ENCODE measurements around the gene RFX3.
A peak's percentile ranks its signal among the peaks of the same experiment; 100 is the strongest.

Gene RFX3

DNA sequence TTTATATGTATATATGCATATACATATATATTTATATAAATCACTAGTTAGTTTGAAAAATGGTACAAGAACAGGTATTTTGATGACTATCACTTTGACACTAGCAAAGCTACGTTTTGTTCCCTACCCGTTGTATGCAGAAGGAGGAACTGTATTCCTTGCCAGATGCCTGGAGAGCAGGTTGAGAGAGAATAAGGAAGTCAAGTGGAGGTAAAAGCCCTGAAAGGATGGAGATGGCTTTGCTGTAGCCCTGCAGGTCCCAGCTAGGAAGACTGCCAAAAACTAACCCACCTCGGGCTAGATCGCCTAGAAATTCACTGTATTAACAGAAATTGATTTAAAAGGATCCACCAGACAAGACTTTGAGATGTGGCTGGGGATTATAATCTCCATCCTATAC is 229.3 kb downstream of the RFX3 start:
- H3K9me3 ChIP-seq (ENCODE audit: control insufficient read depth, low read depth, low read length), result no peaks in the 10 kb centered on the region
- H3K4me3 ChIP-seq (ENCODE audit: low read length), result no peak overlapping the region
- no peaks in the 10 kb centered on the region for H3K4me1 ChIP-seq (ENCODE audit: control insufficient read depth, low read depth, low read length)
- no peaks in the 10 kb centered on the region for H3K27me3 ChIP-seq (ENCODE audit: control insufficient read depth, insufficient read depth, low read length)
- H3K36me3 ChIP-seq (ENCODE audit: control insufficient read depth, low read depth, low read length), result no peaks in the 10 kb centered on the region
- no peak overlapping the region for H3K27ac ChIP-seq (ENCODE audit: low read length)
- H3K9ac ChIP-seq (ENCODE audit: low read length), result no peak overlapping the region

DNA sequence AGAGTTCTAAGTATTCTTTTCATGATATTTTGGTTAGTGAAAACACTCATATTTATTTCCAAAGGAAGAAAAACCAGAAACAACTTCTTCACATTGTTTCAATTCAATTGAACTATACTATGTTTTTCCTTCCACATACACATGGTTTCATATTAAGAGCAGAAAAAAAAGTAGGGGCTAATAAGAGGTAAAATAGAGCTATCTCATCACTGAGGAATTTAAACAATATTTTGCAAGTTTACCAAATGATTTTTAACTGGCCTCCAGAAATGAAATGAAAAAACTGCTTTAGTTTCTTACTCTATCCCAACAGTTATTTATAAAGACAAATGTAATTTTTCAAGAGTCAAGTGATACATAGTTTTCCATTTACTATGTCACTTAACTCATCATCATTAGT is 233.5 kb downstream of the RFX3 start:
- Histone ChIP-seq H3K4me3 (ENCODE audit: low read length) (no peak overlapping the region), H3K27ac (ENCODE audit: low read length) (no peak overlapping the region), H3K9me3 (ENCODE audit: control insufficient read depth, low read depth, low read length) (no peaks in the 10 kb centered on the region), H3K36me3 (ENCODE audit: control insufficient read depth, low read depth, low read length) (no peaks in the 10 kb centered on the region), H3K4me1 (ENCODE audit: control insufficient read depth, low read depth, low read length) (peaks cover 21% of the 10 kb centered on the region), H3K9ac (ENCODE audit: low read length) (no peak overlapping the region), H3K27me3 (ENCODE audit: control insufficient read depth, insufficient read depth, low read length) (no peaks in the 10 kb centered on the region)

DNA sequence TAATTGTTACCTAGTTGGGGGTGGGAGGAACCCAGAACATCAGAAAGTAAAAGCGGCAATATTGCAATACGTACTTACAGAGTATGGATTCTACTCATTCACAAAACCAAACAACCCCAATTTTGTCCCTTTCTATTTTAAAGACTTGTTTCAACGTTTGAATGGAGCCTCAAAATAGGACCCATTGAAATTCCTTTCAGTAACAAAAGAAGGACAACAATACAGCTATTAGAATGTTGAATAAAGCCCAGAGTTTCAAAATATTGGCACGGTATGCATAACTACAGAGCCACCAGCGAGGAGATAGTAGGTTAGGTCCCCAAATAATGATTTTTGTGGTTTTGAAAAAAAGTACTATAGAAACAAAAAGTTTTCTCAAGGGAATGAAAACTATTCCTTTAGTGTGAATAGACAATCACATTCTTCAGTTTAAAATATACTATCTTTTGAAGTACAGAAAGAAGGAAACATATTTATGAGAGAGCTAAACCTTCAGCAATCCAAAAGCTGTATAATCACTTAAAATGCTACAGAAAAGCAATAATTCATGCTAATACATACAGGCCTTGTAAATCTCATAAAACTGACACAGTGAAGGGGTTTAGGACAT is 235.5 kb downstream of the RFX3 start:
- H3K4me3 ChIP-seq (ENCODE audit: low read length), result peak overlapping the region; percentile 10
- H3K27me3 ChIP-seq (ENCODE audit: control insufficient read depth, insufficient read depth, low read length), result no peaks in the 10 kb centered on the region
- peaks cover 21% of the 10 kb centered on the region for H3K4me1 ChIP-seq (ENCODE audit: control insufficient read depth, low read depth, low read length)
- H3K9me3 ChIP-seq (ENCODE audit: control insufficient read depth, low read depth, low read length), result no peaks in the 10 kb centered on the region
- peak overlapping the region; percentile 57 for H3K27ac ChIP-seq (ENCODE audit: low read length)
- H3K9ac ChIP-seq (ENCODE audit: low read length), result no peak overlapping the region
- H3K36me3 ChIP-seq (ENCODE audit: control insufficient read depth, low read depth, low read length), result no peaks in the 10 kb centered on the region

DNA sequence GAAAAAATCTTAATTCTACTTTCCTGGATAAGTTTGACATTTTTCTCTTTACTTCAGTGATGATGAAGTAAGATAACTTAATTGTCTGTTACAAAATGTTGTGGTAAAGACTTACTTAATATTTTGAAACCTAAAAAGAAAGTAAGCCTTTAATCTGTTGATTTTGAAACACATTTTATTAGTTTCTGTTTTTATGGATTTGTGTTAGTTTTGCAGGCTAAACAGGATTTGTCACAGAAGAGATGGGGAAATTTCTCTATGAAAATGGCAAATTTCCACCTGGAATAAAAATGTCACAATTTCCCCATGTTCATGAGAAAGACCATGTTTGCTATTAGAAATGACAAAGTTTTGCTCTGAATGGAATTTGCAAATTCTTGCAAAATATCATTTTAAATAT is 237.1 kb downstream of the RFX3 start:
- H3K27me3 ChIP-seq (ENCODE audit: control insufficient read depth, insufficient read depth, low read length), result no peaks in the 10 kb centered on the region
- no peaks in the 10 kb centered on the region for H3K9me3 ChIP-seq (ENCODE audit: control insufficient read depth, low read depth, low read length)
- H3K36me3 ChIP-seq (ENCODE audit: control insufficient read depth, low read depth, low read length), result no peaks in the 10 kb centered on the region
- no peak overlapping the region for H3K4me3 ChIP-seq (ENCODE audit: low read length)
- H3K27ac ChIP-seq (ENCODE audit: low read length), result no peak overlapping the region
- H3K9ac ChIP-seq (ENCODE audit: low read length), result no peak overlapping the region
- H3K4me1 ChIP-seq (ENCODE audit: control insufficient read depth, low read depth, low read length), result peaks cover 21% of the 10 kb centered on the region

DNA sequence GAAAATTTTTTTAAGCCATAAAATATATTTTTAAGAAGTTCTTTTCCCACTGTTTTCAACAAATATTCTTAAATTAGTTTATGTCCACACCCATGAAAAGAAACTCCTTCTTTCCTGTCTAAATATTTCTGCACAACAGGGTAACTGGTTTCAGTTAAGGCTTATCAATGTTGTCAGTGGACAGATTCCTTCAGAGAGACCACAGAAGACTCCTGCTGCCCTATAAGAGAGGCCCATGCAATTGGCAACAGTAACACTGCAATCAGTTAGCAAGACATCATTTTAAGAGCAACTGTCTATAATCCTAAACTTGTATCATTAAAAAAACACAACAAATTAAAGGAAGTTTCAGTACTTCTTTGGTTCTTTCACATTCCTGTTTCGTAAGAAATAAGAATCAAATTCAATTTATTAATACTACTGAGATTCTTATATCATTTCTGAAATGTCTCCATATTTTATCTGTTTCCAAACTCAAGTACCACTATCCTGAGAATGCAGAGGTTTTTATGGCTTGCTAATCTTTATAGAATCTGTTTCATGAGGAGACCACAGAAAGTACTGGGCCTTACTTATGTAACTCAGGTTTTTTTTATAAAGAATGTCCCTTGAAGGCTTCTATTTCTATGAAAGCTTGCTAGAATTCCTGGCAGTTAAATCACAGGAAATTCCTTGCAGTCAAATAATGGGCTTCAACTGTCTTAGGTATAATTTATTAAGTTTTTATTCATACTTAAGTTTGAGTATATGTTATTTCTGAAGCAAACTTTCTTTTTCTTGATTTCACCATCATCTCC is 240.2 kb downstream of the RFX3 start:
- no peak overlapping the region for H3K4me3 ChIP-seq (ENCODE audit: low read length)
- H3K4me1 ChIP-seq (ENCODE audit: control insufficient read depth, low read depth, low read length), result peaks cover 18% of the 10 kb centered on the region

DNA sequence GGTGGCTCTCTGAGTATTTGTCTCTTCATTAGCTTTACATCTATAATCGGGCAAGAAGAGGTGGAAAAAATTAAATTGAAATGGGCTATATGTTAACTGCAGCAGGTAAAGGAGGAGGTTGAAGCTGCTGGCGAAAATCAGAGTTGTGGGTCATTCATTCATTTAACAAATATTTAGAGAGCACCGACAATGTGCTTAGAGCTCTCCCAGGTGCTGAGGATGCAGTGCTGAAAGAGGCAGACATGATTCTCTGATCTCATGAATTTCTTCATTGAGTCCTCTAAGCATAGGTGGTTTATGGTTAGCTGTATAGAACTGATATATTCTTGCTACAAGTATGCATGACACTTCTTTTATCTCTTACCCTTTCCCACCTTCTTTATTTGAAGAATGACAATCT is 243.4 kb downstream of the RFX3 start:
- H3K36me3 ChIP-seq (ENCODE audit: control insufficient read depth, low read depth, low read length), result no peaks in the 10 kb centered on the region
- H3K9me3 ChIP-seq (ENCODE audit: control insufficient read depth, low read depth, low read length), result no peaks in the 10 kb centered on the region
- H3K4me1 ChIP-seq (ENCODE audit: control insufficient read depth, low read depth, low read length), result no peaks in the 10 kb centered on the region
- no peak overlapping the region for H3K9ac ChIP-seq (ENCODE audit: low read length)
- no peaks in the 10 kb centered on the region for H3K27me3 ChIP-seq (ENCODE audit: control insufficient read depth, insufficient read depth, low read length)
- H3K27ac ChIP-seq (ENCODE audit: low read length), result no peak overlapping the region
- H3K4me3 ChIP-seq (ENCODE audit: low read length), result no peak overlapping the region

More for the DNA sequence above, 240.2 kb downstream of the RFX3 start:
- H3K9me3 ChIP-seq (ENCODE audit: control insufficient read depth, low read depth, low read length), result no peaks in the 10 kb centered on the region
- no peaks in the 10 kb centered on the region for H3K27me3 ChIP-seq (ENCODE audit: control insufficient read depth, insufficient read depth, low read length)
- no peak overlapping the region for H3K9ac ChIP-seq (ENCODE audit: low read length)
- no peaks in the 10 kb centered on the region for H3K36me3 ChIP-seq (ENCODE audit: control insufficient read depth, low read depth, low read length)
- no peak overlapping the region for H3K27ac ChIP-seq (ENCODE audit: low read length)

DNA sequence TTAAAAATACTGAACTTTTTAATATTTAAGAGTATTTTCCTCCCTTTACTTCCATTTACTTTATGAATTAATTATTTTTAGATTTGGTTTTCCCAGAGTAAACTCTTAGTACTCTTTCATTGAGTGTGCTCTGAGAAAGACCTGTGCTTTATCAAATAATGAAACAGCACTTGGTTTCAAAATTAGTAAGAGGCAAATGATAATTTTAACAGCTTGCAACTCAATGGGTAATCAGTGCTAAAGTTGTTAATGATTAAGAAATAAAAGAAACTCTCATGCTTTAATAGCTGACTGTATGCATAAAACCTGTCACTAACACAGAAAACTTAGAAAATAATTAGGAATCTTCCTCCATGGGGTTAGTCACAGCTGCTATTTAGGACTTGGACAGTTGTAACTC is 244.4 kb downstream of the RFX3 start:
- Histone ChIP-seq H3K9me3 (ENCODE audit: control insufficient read depth, low read depth, low read length) (no peaks in the 10 kb centered on the region), H3K9ac (ENCODE audit: low read length) (no peak overlapping the region), H3K4me1 (ENCODE audit: control insufficient read depth, low read depth, low read length) (no peaks in the 10 kb centered on the region), H3K36me3 (ENCODE audit: control insufficient read depth, low read depth, low read length) (no peaks in the 10 kb centered on the region), H3K27me3 (ENCODE audit: control insufficient read depth, insufficient read depth, low read length) (no peaks in the 10 kb centered on the region), H3K27ac (ENCODE audit: low read length) (no peak overlapping the region), H3K4me3 (ENCODE audit: low read length) (no peak overlapping the region)

DNA sequence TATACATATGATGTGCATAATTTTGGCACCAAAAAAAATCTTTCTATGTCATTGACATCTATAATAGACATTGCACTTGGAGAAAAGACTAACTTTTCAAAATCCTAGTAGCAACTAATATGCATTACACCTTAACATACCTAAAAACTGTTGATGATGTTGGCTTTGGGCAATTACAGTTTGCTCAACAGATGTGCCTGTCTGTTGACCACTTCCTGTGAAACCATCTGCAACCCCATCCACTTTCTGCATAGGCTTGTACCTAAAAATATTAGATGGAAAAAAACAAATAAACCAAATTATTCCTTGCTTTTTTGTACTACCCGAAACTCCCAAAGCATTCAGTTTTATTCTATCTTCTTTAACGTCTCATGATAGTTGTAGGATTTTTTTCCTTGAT is 248.6 kb downstream of the RFX3 start:
- H3K27ac ChIP-seq (ENCODE audit: low read length), result no peak overlapping the region
- no peaks in the 10 kb centered on the region for H3K27me3 ChIP-seq (ENCODE audit: control insufficient read depth, insufficient read depth, low read length)
- H3K9me3 ChIP-seq (ENCODE audit: control insufficient read depth, low read depth, low read length), result no peaks in the 10 kb centered on the region
- H3K9ac ChIP-seq (ENCODE audit: low read length), result no peak overlapping the region
- H3K4me3 ChIP-seq (ENCODE audit: low read length), result no peak overlapping the region
- no peaks in the 10 kb centered on the region for H3K4me1 ChIP-seq (ENCODE audit: control insufficient read depth, low read depth, low read length)
- no peaks in the 10 kb centered on the region for H3K36me3 ChIP-seq (ENCODE audit: control insufficient read depth, low read depth, low read length)

DNA sequence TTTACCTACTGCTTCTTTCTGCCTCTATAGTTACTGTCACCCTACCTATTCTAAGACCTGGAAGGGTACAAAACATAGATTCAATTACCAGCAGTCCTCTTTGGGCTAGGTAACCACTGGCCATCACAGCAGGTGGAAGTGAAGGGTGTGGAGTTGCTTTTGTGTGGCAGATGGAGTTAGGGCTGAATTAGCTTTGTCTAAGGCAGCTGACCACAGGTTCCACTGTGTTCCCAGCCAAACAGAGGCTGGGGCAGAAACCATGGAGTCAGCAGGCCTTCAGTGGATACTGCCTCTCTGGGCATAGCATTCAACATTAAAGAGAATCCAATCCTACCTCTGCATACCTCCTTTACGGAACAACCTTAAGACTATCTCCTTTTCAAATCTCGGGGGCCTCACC is 254.2 kb downstream of the RFX3 start:
- H3K9me3 ChIP-seq (ENCODE audit: control insufficient read depth, low read depth, low read length), result no peaks in the 10 kb centered on the region

DNA sequence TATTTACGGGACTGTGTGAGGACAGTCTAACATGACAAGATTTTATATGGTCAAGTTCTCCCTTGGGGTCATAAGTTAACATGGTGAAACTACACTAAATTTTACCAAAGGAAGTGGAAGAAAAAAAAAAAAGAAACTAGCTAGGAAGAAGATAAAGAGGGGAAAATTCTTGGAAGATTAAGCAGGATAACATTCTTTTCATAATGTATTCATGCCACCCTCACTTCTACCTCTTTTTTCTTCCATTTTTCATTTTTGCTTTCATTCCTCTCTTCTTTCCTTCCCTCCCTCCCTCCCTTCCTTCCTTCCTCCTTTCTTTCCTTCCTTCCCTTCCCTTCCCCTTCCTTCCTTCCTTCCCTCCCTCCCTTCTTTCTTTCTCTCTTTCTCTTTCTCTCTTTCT is 254.6 kb downstream of the RFX3 start:
- H3K9me3 ChIP-seq (ENCODE audit: control insufficient read depth, low read depth, low read length), result no peaks in the 10 kb centered on the region
- H3K27ac ChIP-seq (ENCODE audit: low read length), result no peak overlapping the region
- H3K4me1 ChIP-seq (ENCODE audit: control insufficient read depth, low read depth, low read length), result peaks cover 3% of the 10 kb centered on the region
- no peak overlapping the region for H3K9ac ChIP-seq (ENCODE audit: low read length)
- H3K4me3 ChIP-seq (ENCODE audit: low read length), result no peak overlapping the region
- H3K27me3 ChIP-seq (ENCODE audit: control insufficient read depth, insufficient read depth, low read length), result no peaks in the 10 kb centered on the region
- no peaks in the 10 kb centered on the region for H3K36me3 ChIP-seq (ENCODE audit: control insufficient read depth, low read depth, low read length)

More for the DNA sequence above, 254.2 kb downstream of the RFX3 start:
- peaks cover 3% of the 10 kb centered on the region for H3K4me1 ChIP-seq (ENCODE audit: control insufficient read depth, low read depth, low read length)
- H3K27ac ChIP-seq (ENCODE audit: low read length), result no peak overlapping the region
- H3K27me3 ChIP-seq (ENCODE audit: control insufficient read depth, insufficient read depth, low read length), result no peaks in the 10 kb centered on the region
- no peak overlapping the region for H3K4me3 ChIP-seq (ENCODE audit: low read length)
- H3K9ac ChIP-seq (ENCODE audit: low read length), result no peak overlapping the region
- no peaks in the 10 kb centered on the region for H3K36me3 ChIP-seq (ENCODE audit: control insufficient read depth, low read depth, low read length)

DNA sequence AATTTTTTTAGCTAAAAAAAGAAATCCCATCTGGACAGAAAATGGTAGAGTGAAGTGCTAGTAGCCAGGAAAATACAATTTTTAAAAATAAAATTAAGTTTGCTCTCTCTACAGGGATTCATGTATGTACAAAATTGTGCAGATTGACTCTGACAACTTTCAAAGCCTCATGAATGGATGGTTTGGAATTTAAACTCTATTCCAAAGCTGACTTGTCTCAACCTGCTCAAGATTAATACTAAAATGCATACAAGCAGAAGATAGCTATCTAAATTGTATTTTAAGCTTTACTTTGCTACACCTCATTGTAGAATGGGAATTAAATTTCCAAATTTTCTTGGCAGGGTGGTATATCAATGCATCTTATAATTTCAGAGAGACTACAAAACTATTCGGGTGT is 257.6 kb downstream of the RFX3 start:
- no peaks in the 10 kb centered on the region for H3K9me3 ChIP-seq (ENCODE audit: control insufficient read depth, low read depth, low read length)
- H3K27ac ChIP-seq (ENCODE audit: low read length), result no peak overlapping the region
- H3K9ac ChIP-seq (ENCODE audit: low read length), result no peak overlapping the region
- peaks cover 7% of the 10 kb centered on the region for H3K4me1 ChIP-seq (ENCODE audit: control insufficient read depth, low read depth, low read length)
- H3K36me3 ChIP-seq (ENCODE audit: control insufficient read depth, low read depth, low read length), result no peaks in the 10 kb centered on the region
- H3K4me3 ChIP-seq (ENCODE audit: low read length), result no peak overlapping the region
- no peaks in the 10 kb centered on the region for H3K27me3 ChIP-seq (ENCODE audit: control insufficient read depth, insufficient read depth, low read length)

DNA sequence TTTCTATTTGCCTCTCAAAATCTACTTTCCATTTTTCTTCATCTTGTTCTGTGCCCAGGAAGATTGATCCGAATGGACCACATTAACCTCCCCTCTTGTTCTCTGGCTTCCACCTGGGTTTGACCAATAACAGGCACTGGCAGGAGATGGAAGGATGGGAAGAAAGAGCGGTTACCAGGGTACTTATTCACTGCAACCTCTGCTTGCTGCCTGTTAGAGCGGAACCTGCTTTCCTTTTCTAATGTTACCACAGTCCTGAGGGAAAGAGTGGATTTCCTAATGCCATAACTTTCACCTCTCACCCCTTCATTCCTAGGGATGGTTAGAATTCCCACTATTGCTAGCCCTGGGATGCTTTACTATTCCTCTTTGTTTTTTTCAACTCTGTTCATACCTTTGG is 262.1 kb downstream of the RFX3 start:
- H3K27me3 ChIP-seq (ENCODE audit: control insufficient read depth, insufficient read depth, low read length), result no peaks in the 10 kb centered on the region
- H3K9me3 ChIP-seq (ENCODE audit: control insufficient read depth, low read depth, low read length), result no peaks in the 10 kb centered on the region
- H3K9ac ChIP-seq (ENCODE audit: low read length), result no peak overlapping the region
- H3K4me1 ChIP-seq (ENCODE audit: control insufficient read depth, low read depth, low read length), result peaks cover 12% of the 10 kb centered on the region
- no peak overlapping the region for H3K27ac ChIP-seq (ENCODE audit: low read length)
- no peak overlapping the region for H3K4me3 ChIP-seq (ENCODE audit: low read length)
- H3K36me3 ChIP-seq (ENCODE audit: control insufficient read depth, low read depth, low read length), result no peaks in the 10 kb centered on the region

Data from iPS-18a (cell line).